Activated CD8-positive, alpha-beta memory T cell treated with anti-CD3 and anti-CD28 coated beads, Interleukin-2, amount 50 U/mL, for 24 hours (primary cell): Measurements from ENCODE around the gene MAP1LC3B2.
"Not testable (repeated sequence)": the region's sequence is repeated elsewhere in the genome, so short reads cannot be mapped to it uniquely, and the experiment has no call there.

Experiments
- DNase-seq: peaks from one replicate; pipeline ENCODE4 v3.0.0-alpha.2; 2020; ENCODE audit errors: extremely low read depth

MAP1LC3B2 gene

GRCh38 chr12:116558280-116559161, 660 bp upstream of the MAP1LC3B2 start:
- DNase-seq = no peak

DNA sequence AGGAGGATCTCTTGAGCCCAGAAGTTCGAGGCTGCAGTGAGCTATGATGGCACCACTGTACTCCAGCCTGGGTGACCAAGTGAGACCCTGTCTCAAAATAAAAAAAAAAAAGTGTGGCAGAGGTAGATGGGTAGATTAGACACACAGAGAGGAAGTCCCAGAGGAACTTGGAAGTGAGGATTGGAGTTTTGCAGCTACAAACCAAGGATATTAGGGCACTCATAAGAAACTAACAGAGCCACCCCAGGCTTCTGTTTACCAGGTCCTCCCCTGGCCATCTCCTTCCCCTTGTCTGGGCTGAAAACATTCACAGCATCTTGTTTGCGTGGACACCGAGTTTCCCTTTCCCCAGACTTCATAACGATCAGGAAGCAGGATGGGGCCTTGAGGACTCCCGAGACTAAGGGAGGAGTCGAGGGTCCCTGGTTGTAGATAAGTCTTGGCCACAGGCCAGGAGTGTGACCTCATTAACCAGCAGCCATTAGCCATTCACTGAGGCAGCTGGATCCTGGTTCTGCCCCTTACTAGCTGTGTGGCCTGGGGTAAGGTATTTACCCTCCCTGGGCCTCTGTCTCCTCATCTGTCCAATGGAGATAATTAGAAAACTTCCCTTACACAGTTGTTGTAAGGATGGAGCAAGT, 2.1 kb downstream of the MAP1LC3B2 start:
- DNase-seq = no peak

GRCh38 chr12:116562090-116562489, 2.9 kb downstream of the MAP1LC3B2 start:
- DNase-seq = no peak

DNA sequence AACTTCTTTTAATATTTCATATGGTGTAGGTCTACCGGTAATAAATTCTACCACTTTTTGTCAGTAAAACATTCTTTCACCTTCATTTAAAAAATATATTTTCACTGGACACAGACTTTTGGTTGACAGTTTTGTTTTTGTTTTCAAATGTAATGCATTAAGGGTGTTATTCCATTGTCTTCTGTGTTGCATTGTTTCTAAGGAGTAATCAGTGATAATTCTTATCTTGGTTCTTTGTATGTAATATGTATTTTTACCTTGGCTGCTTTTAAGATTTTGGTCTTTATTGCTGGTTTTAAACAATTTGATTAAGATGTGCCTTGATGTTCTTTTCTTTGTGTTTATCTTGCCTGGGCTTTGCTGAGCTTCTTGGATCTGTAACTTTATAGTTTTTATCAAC, 4.1 kb downstream of the MAP1LC3B2 start:
- no peak for DNase-seq

DNA sequence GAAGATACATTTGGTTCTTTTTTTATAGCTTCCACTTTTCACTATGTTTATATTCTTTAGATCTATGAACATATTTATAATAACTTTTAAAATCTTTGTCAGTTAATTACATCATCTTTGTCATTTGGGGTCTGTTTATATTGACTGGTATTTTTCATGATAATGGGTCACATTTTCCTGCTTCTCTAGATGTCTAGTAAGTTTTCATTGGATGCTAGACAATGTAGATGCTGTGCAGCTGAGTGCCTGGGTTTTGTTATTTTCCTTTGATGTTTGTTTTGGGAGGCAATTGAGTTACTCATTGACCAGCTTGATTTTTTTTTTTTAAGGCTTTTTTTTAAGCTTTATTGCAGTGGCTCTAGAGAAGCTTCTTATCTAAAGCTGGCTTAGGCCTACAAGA, 4.9 kb downstream of the MAP1LC3B2 start:
- no peak for DNase-seq

DNA sequence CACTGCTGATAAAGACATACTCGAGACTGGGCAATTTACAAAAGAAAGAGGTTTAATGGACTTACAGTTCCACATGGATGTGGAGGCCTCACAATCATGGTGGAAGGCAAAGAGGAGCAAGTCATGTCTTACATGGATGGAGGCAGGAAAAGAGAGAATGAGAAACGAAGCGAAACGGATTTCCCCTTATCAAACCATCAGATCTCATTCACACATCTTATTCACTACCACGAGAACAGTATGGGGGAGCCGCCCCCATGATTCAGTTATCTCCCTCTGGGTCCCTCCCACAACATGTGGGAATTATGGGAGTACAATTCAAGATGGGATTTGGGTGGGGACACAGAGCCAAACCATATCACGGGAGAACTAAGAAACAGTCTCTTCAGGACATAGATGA, 6.0 kb downstream of the MAP1LC3B2 start:
- DNase-seq = not testable (repeated sequence)

GRCh38 chr12:116565963-116566362, 6.8 kb downstream of the MAP1LC3B2 start:
- DNase-seq = no peak

- no peak for DNase-seq
Measured at GRCh38 chr12:116568203-116568602, 9.0 kb downstream of the MAP1LC3B2 start.

GRCh38 chr12:116571089-116571488, 11.9 kb downstream of the MAP1LC3B2 start:
- no peak for DNase-seq

DNA sequence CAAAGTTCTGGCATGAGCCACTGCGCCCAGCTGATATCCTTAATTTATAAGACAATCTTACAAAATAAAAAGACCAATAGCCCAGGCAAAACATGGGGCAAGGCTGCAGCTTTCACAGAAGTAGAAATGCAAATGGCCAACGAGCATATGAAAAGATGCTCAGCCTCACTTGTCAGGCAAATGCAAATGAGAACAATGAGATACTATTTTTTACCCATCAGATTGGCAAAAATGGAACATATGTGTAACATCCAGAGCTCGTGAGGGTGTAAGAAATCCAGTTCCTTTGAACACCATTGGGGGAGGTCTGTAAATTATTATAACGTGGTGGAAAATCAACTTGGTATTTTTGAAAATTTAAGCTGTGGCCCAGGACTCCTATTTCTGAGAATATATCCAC, 14.6 kb downstream of the MAP1LC3B2 start:
- DNase-seq = no peak

GRCh38 chr12:116575754-116576153, 16.6 kb downstream of the MAP1LC3B2 start:
- not testable (repeated sequence) for DNase-seq

DNA sequence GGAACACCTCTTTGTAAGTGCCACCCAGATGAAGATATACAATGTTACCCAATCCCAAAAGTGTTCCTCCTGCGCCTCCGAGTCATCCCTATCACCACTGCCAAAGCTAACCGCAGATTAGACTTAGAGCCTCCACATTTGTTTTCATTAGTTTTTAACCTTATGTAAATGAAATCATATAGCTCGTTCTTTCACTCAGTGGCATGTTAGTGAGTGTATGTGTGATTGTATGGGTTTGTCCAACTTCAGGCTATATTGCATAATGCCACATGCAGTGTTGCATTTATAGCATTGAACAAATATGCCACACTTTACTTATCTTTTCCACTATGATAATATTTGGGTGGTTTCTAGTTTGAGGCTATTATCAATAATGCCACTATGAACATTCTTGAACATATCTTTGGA, 18.0 kb downstream of the MAP1LC3B2 start:
- no peak for DNase-seq

DNA sequence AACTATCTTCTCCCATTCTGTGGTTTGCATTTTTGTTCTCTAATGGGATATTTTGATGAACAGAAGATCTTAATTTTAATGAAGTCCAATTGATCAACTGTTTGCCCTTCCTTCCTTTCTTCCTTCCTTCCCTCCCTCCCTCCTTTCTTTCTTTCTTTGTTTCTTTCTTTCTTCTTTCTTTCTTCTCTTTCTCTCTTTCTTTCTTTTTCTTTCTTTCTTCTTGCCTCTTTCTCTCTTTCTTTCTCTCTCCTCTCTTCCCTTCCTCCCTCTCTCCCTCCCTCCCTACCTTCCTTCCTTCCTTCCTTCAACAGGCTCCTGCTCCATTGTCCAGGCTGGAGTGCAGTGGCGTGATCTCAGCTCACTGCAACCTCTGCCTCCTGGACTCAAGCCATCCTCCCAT, 18.9 kb downstream of the MAP1LC3B2 start:
- no peak for DNase-seq

GRCh38 chr12:116582610-116583009, 23.4 kb downstream of the MAP1LC3B2 start:
- no peak for DNase-seq

- DNase-seq = no peak
Measured at GRCh38 chr12:116583129-116583694, 24.0 kb downstream of the MAP1LC3B2 start.

GRCh38 chr12:116587270-116587669, 28.1 kb downstream of the MAP1LC3B2 start:
- no peak for DNase-seq

DNA sequence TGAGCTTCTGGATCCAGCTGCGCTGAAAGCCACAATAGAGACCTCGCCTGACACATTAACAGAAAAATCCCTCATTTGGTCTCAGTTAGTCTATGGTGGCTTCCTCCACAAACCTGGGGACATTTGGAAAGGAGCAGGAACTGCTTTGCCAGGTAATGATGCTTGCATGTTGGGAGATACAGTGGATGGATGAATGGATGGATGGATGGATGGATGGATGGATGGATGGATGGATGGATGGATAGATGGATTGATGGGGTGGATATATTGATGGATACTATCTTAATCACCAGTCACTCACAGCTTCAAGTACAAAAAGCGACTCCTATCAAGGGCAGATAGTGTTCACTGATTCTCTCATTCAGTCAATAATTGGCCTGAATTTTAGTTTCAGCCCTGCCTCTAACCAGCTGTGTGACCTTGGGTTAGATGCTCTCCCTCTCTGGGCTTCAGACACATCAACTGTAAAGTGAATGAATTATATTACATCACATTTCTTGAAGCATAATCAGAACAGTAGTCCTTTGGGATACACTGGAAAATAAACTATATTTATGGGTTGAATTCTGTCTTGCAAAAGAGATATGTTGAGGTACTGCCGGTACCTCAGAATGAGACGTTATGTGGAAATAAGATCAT, 29.3 kb downstream of the MAP1LC3B2 start:
- DNase-seq = no peak

GRCh38 chr12:116589581-116589980, 30.4 kb downstream of the MAP1LC3B2 start:
- no peak for DNase-seq

GRCh38 chr12:116590561-116590960, 31.4 kb downstream of the MAP1LC3B2 start:
- DNase-seq = no peak

DNA sequence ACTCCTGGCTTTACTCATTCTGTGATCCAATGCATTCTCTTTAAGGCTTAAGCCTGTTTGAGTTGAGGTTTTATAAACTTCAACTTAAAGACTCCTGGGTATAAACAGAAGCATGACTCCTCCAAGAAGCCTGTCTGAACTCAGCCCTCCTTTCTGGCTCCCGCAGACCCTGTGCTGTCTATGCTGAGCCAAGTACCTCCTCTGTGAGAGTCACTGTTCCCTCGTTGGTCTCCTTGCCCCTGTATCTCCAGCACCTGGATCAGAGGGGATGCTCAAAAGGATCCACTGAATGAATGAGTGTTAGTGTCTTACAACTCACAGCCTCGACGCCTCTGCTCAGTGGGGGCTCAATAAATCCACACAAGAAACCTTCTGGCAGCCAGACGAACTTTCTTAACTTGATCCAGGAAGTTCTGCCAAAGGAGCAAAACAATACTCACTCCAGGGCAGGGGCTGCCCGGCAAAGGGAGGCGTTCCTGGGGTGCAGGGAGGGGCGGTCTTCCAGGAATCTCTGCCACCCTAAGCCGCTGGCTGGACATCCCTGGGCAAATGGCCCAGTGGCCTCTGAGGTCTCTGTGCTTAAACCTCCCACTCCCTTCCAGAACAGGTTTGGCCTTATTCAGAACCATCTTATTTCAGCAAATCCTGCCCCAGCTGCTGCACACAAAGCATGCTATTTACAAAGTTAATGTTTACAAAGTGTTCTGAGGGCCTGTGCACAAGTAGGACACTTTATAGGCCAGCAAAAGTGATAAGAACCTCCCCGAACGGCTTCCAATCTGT, 32.9 kb downstream of the MAP1LC3B2 start:
- no peak for DNase-seq

- DNase-seq = no peak
Measured at GRCh38 chr12:116592731-116593130, 33.5 kb downstream of the MAP1LC3B2 start.
